WTC11 (cell line): Measurements from ENCODE around the gene MAS1L. TPM values are rescaled to one million over a fixed set of nuclear protein-coding genes. Genes with fewer than 3 reads are reported as not detected.

Source experiments
- ATAC-seq: fragments of 200-7000 bp; cut with Tn5 transposase; 2 replicates; pipeline ENCODE4 v1.10.0; 2021; ENCODE audit warnings: mild to moderate bottlenecking, moderate library complexity
- CTCF ChIA-PET: fragments of 300-600 bp; sonication (Branson Sonifier 250); formaldehyde crosslinking; loops from one replicate; lab custom pipeline; 2021; ENCODE audit warnings: antibody characterized with exemption; lab: Charles Lee
- POLR2A ChIA-PET: fragments of 350-600 bp; sonication (Branson Sonifier 250); formaldehyde crosslinking; loops from one replicate; lab custom pipeline; 2021; ENCODE audit warnings: antibody characterized with exemption; lab: Charles Lee
- DNase-seq: peaks from one replicate; pipeline ENCODE4 v3.0.0; 2021; ENCODE audit warnings: low spot score
- H3K27ac Mint-ChIP-seq: 2 replicates; pipeline ENCODE4 v1.8.0; 2021; ENCODE audit warnings: mixed read lengths
- H3K27me3 Mint-ChIP-seq: 2 replicates; pipeline ENCODE4 v1.8.0; 2021; ENCODE audit warnings: low read depth, mild to moderate bottlenecking, moderate library complexity, mixed read lengths
- H3K36me3 Mint-ChIP-seq: 2 replicates; pipeline ENCODE4 v1.8.0; 2021; ENCODE audit warnings: mixed read lengths
- H3K4me1 Mint-ChIP-seq: 2 replicates; pipeline ENCODE4 v1.8.0; 2022; ENCODE audit warnings: mixed read lengths
- H3K4me3 Mint-ChIP-seq: 2 replicates; pipeline ENCODE4 v1.8.0; 2021; ENCODE audit warnings: mild to moderate bottlenecking, moderate library complexity, mixed read lengths
- H3K9me3 Mint-ChIP-seq: 2 replicates; pipeline ENCODE4 v1.8.0; 2021; ENCODE audit warnings: mixed read lengths
- CBFB ChIP-seq: sonication (generic); formaldehyde crosslinking; IDR thresholded peaks from 2 replicates; pipeline ENCODE4 v1.8.1; 2022; ENCODE audit warnings: mild to moderate bottlenecking, low read depth, missing genetic modification reagents
- CREM ChIP-seq: sonication (generic); formaldehyde crosslinking; IDR thresholded peaks from 2 replicates; pipeline ENCODE4 v1.8.1; 2022; ENCODE audit warnings: mild to moderate bottlenecking, missing genetic modification reagents, moderate library complexity
- ELF4 ChIP-seq: sonication (generic); formaldehyde crosslinking; IDR thresholded peaks from 2 replicates; pipeline ENCODE4 v1.8.1; 2022; ENCODE audit warnings: low read depth, mild to moderate bottlenecking, moderate library complexity, missing genetic modification reagents
- ESRRA ChIP-seq: sonication (generic); formaldehyde crosslinking; IDR thresholded peaks from 2 replicates; pipeline ENCODE4 v1.8.1; 2022; ENCODE audit warnings: mild to moderate bottlenecking, missing genetic modification reagents, borderline replicate concordance
- HMGA2 ChIP-seq: fragments of 250-450 bp; sonication (Bioruptor Pico); IDR thresholded peaks from 2 replicates; pipeline ENCODE4 v1.4.0; 2021; ENCODE audit warnings: mild to moderate bottlenecking, moderate library complexity
- JAZF1 ChIP-seq: fragments of 250-450 bp; sonication (Bioruptor Pico); IDR thresholded peaks from 2 replicates; pipeline ENCODE4 v1.9.0; 2021; ENCODE audit warnings: moderate library complexity, mild to moderate bottlenecking, inconsistent platforms
- JUN ChIP-seq: sonication (generic); formaldehyde crosslinking; IDR thresholded peaks from 2 replicates; pipeline ENCODE4 v1.8.0; 2023; ENCODE audit warnings: mild to moderate bottlenecking, missing genetic modification reagents
- NFYB ChIP-seq: sonication (generic); formaldehyde crosslinking; conservative IDR thresholded peaks from 2 replicates; pipeline ENCODE4 v1.8.0; 2022; ENCODE audit warnings: low read depth, missing genetic modification reagents
- NR2C2 ChIP-seq: sonication (generic); formaldehyde crosslinking; IDR thresholded peaks from 2 replicates; pipeline ENCODE4 v1.8.0; 2022; ENCODE audit warnings: mild to moderate bottlenecking, missing genetic modification reagents
- RORB ChIP-seq: fragments of 250-450 bp; sonication (Bioruptor Pico); IDR thresholded peaks from 2 replicates; pipeline ENCODE4 v1.9.0; 2021; ENCODE audit warnings: mild to moderate bottlenecking
- SMAD3 ChIP-seq: sonication (generic); formaldehyde crosslinking; IDR thresholded peaks from 2 replicates; pipeline ENCODE4 v1.8.0; 2022; ENCODE audit warnings: missing genetic modification reagents, mild to moderate bottlenecking, borderline replicate concordance
- ZNF219 ChIP-seq: sonication (generic); formaldehyde crosslinking; IDR thresholded peaks from 2 replicates; pipeline ENCODE4 v1.8.0; 2023; ENCODE audit warnings: missing genetic modification reagents, mild to moderate bottlenecking, borderline replicate concordance
- ZNF317 ChIP-seq: sonication (generic); formaldehyde crosslinking; IDR thresholded peaks from 2 replicates; pipeline ENCODE4 v1.8.1; 2023; ENCODE audit warnings: low read depth, mild to moderate bottlenecking, moderate library complexity, missing genetic modification reagents, borderline replicate concordance
- total RNA-seq: library from RNA; stranded (reverse); gene quantifications from 3 replicates; pipeline ENCODE4 v1.2.3, GENCODE V29; 2021
- TF ChIP-seq, protein P1 (sequence below): sonication (generic); formaldehyde crosslinking; conservative IDR thresholded peaks from 2 replicates; pipeline ENCODE4 v1.8.1; 2023; ENCODE audit warnings: mild to moderate bottlenecking, low read depth, missing genetic modification reagents, moderate library complexity
- TF ChIP-seq, protein P2 (sequence below): sonication (generic); formaldehyde crosslinking; IDR thresholded peaks from 2 replicates; pipeline ENCODE4 v1.8.1; 2022; ENCODE audit warnings: low read depth, missing genetic modification reagents, borderline replicate concordance
- TF ChIP-seq, protein P3 (sequence below): sonication (generic); formaldehyde crosslinking; IDR thresholded peaks from 2 replicates; pipeline ENCODE4 v1.8.1; 2022; ENCODE audit warnings: low read depth, mild to moderate bottlenecking, moderate library complexity, missing genetic modification reagents, borderline replicate concordance
- TF ChIP-seq, protein P4 (sequence below): fragments of 250-450 bp; sonication (Bioruptor Pico); IDR thresholded peaks from 2 replicates; pipeline ENCODE4 v1.9.0; 2021; ENCODE audit warnings: mild to moderate bottlenecking, borderline replicate concordance
- TF ChIP-seq, protein P5 (sequence below): sonication (generic); formaldehyde crosslinking; IDR thresholded peaks from 2 replicates; pipeline ENCODE4 v1.8.1; 2022; ENCODE audit warnings: missing genetic modification reagents, borderline replicate concordance
- TF ChIP-seq, protein P6 (sequence below): sonication (generic); formaldehyde crosslinking; IDR thresholded peaks from 2 replicates; pipeline ENCODE4 v1.8.0; 2022; ENCODE audit warnings: mild to moderate bottlenecking, missing genetic modification reagents

MAS1L gene
- total RNA-seq, 1 experiment from 2014 or later, result not detected

DNA sequence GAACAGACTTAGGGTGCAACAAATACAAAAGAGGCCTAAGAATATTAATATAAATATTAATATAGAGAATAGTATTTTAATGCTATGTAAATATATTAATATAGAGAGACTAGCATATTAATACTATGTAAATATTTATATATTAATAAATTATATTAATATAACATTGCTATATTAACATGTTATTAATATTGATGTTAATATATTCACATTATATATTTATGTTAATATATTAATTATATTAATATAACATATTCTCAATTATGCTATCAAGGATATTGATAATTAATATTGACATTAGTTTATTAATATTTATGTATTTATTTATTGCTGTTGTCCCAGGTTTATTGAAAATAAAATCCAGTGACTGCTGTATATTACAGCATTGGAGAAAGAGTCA lies 1.1 kb upstream of the MAS1L start:
- H3K27ac Mint-ChIP-seq, result no peak overlapping the region
- TF ChIP-seq CREM (CRISPR knock-in tag) (no peak), NFYB (CRISPR knock-in tag) (no peak), HMGA2 (CRISPR knock-in tag) (peak; percentile 95), ELF4 (CRISPR knock-in tag) (no peak)
- TF ChIP-seq, protein P1, sequence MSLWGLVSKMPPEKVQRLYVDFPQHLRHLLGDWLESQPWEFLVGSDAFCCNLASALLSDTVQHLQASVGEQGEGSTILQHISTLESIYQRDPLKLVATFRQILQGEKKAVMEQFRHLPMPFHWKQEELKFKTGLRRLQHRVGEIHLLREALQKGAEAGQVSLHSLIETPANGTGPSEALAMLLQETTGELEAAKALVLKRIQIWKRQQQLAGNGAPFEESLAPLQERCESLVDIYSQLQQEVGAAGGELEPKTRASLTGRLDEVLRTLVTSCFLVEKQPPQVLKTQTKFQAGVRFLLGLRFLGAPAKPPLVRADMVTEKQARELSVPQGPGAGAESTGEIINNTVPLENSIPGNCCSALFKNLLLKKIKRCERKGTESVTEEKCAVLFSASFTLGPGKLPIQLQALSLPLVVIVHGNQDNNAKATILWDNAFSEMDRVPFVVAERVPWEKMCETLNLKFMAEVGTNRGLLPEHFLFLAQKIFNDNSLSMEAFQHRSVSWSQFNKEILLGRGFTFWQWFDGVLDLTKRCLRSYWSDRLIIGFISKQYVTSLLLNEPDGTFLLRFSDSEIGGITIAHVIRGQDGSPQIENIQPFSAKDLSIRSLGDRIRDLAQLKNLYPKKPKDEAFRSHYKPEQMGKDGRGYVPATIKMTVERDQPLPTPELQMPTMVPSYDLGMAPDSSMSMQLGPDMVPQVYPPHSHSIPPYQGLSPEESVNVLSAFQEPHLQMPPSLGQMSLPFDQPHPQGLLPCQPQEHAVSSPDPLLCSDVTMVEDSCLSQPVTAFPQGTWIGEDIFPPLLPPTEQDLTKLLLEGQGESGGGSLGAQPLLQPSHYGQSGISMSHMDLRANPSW (CRISPR knock-in tag), result no peak
- TF ChIP-seq, protein P2, sequence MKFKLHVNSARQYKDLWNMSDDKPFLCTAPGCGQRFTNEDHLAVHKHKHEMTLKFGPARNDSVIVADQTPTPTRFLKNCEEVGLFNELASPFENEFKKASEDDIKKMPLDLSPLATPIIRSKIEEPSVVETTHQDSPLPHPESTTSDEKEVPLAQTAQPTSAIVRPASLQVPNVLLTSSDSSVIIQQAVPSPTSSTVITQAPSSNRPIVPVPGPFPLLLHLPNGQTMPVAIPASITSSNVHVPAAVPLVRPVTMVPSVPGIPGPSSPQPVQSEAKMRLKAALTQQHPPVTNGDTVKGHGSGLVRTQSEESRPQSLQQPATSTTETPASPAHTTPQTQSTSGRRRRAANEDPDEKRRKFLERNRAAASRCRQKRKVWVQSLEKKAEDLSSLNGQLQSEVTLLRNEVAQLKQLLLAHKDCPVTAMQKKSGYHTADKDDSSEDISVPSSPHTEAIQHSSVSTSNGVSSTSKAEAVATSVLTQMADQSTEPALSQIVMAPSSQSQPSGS (CRISPR knock-in tag), result no peak
- TF ChIP-seq, protein P3, sequence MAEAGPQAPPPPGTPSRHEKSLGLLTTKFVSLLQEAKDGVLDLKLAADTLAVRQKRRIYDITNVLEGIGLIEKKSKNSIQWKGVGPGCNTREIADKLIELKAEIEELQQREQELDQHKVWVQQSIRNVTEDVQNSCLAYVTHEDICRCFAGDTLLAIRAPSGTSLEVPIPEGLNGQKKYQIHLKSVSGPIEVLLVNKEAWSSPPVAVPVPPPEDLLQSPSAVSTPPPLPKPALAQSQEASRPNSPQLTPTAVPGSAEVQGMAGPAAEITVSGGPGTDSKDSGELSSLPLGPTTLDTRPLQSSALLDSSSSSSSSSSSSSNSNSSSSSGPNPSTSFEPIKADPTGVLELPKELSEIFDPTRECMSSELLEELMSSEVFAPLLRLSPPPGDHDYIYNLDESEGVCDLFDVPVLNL (CRISPR knock-in tag), result no peak
- TF ChIP-seq, protein P4, sequence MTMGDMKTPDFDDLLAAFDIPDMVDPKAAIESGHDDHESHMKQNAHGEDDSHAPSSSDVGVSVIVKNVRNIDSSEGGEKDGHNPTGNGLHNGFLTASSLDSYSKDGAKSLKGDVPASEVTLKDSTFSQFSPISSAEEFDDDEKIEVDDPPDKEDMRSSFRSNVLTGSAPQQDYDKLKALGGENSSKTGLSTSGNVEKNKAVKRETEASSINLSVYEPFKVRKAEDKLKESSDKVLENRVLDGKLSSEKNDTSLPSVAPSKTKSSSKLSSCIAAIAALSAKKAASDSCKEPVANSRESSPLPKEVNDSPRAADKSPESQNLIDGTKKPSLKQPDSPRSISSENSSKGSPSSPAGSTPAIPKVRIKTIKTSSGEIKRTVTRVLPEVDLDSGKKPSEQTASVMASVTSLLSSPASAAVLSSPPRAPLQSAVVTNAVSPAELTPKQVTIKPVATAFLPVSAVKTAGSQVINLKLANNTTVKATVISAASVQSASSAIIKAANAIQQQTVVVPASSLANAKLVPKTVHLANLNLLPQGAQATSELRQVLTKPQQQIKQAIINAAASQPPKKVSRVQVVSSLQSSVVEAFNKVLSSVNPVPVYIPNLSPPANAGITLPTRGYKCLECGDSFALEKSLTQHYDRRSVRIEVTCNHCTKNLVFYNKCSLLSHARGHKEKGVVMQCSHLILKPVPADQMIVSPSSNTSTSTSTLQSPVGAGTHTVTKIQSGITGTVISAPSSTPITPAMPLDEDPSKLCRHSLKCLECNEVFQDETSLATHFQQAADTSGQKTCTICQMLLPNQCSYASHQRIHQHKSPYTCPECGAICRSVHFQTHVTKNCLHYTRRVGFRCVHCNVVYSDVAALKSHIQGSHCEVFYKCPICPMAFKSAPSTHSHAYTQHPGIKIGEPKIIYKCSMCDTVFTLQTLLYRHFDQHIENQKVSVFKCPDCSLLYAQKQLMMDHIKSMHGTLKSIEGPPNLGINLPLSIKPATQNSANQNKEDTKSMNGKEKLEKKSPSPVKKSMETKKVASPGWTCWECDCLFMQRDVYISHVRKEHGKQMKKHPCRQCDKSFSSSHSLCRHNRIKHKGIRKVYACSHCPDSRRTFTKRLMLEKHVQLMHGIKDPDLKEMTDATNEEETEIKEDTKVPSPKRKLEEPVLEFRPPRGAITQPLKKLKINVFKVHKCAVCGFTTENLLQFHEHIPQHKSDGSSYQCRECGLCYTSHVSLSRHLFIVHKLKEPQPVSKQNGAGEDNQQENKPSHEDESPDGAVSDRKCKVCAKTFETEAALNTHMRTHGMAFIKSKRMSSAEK (CRISPR knock-in tag), result no peak
- CTCF ChIA-PET, result interaction anchor here (0.6 kb wide), 1 partner anchor 14 kb away, joined by 3 read pairs; no protein-coding TSS in a partner anchor
- ATAC-seq, result no peak
- 0 out of 2 replicates have a peak, but pooled peaks cover 3% of the 10 kb centered on the region for H3K27me3 Mint-ChIP-seq
- no peaks in the 10 kb centered on the region for H3K4me1 Mint-ChIP-seq
- H3K9me3 Mint-ChIP-seq, result peaks cover 10% of the 10 kb centered on the region; the same call in 1 of the 2 replicates
- POLR2A ChIA-PET, result no interaction called here
- no peak overlapping the region for H3K4me3 Mint-ChIP-seq
- H3K36me3 Mint-ChIP-seq, result no peaks in the 10 kb centered on the region
- DNase-seq, result no peak

DNA sequence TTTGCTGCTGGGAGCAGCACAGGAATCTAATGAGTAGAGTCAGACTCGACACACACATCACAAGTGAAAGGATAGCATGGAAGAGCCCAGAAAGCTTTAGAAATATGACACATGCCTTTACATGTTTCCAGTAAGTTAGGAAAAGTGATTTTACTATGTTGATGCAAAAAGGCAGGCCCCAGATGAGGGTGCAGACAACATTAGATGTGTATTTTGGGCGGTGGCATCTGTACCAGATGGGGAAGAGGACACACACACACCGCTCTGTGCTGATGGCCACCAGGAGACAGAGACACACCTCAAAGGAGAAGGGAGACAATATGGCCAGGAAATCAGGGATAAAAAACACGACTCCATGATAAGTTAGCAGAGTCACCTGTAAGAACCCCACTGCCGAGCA lies 625 bp downstream of the MAS1L start:
- ATAC-seq (no peak), DNase-seq (no peak)
- Mint-ChIP-seq H3K4me1 (no peaks in the 10 kb centered on the region), H3K9me3 (peaks cover 16% of the 10 kb centered on the region), H3K27ac (no peak overlapping the region), H3K27me3 (0 out of 2 replicates have a peak, but pooled peaks cover 2% of the 10 kb centered on the region), H3K36me3 (no peaks in the 10 kb centered on the region), H3K4me3 (no peak overlapping the region)
- CTCF ChIA-PET, result no interaction called here
- POLR2A ChIA-PET, result no interaction called here
- TF ChIP-seq, protein P5, sequence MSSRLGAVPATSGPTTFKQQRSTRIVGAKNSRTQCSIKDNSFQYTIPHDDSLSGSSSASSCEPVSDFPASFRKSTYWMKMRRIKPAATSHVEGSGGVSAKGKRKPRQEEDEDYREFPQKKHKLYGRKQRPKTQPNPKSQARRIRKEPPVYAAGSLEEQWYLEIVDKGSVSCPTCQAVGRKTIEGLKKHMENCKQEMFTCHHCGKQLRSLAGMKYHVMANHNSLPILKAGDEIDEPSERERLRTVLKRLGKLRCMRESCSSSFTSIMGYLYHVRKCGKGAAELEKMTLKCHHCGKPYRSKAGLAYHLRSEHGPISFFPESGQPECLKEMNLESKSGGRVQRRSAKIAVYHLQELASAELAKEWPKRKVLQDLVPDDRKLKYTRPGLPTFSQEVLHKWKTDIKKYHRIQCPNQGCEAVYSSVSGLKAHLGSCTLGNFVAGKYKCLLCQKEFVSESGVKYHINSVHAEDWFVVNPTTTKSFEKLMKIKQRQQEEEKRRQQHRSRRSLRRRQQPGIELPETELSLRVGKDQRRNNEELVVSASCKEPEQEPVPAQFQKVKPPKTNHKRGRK (CRISPR knock-in tag), result no peak
- TF ChIP-seq, protein P2 (CRISPR knock-in tag), result no peak
- TF ChIP-seq ESRRA (CRISPR knock-in tag) (no peak), CBFB (CRISPR knock-in tag) (no peak), ZNF317 (CRISPR knock-in tag) (no peak), ZNF219 (no peak), NR2C2 (CRISPR knock-in tag) (no peak), JAZF1 (CRISPR knock-in tag) (no peak), SMAD3 (CRISPR knock-in tag) (no peak), JUN (CRISPR knock-in tag) (no peak), RORB (no peak)
- TF ChIP-seq, protein P6, sequence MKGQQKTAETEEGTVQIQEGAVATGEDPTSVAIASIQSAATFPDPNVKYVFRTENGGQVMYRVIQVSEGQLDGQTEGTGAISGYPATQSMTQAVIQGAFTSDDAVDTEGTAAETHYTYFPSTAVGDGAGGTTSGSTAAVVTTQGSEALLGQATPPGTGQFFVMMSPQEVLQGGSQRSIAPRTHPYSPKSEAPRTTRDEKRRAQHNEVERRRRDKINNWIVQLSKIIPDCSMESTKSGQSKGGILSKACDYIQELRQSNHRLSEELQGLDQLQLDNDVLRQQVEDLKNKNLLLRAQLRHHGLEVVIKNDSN (CRISPR knock-in tag), result no peak
